D341Med (cell line): Measurements from ENCODE around the gene IFFO2.

Source experiments
- DNase-seq: peaks from one replicate; pipeline ENCODE4 v3.0.0; 2012; ENCODE audit warnings: low spot score

Gene IFFO2

GRCh38 chr1:18936814-18937481 lies 19.5 kb downstream of the IFFO2 start:
- no peak for DNase-seq

GRCh38 chr1:18936471-18936813 lies 20.0 kb downstream of the IFFO2 start:
- DNase-seq, result no peak

GRCh38 chr1:18934205-18935000 lies 22.1 kb downstream of the IFFO2 start:
- DNase-seq, result no peak

GRCh38 chr1:18932879-18933278 lies 23.6 kb downstream of the IFFO2 start:
- DNase-seq, result no peak

GRCh38 chr1:18932387-18932786 lies 24.1 kb downstream of the IFFO2 start:
- no peak for DNase-seq

GRCh38 chr1:18931730-18932129 lies 24.7 kb downstream of the IFFO2 start:
- DNase-seq, result no peak

GRCh38 chr1:18929686-18930085 lies 26.8 kb downstream of the IFFO2 start:
- DNase-seq, result no peak

GRCh38 chr1:18928985-18929384 lies 27.5 kb downstream of the IFFO2 start:
- no peak for DNase-seq

- no peak for DNase-seq
Measured at GRCh38 chr1:18928406-18928805, 28.1 kb downstream of the IFFO2 start.

GRCh38 chr1:18927654-18928272 lies 28.7 kb downstream of the IFFO2 start:
- no peak for DNase-seq

GRCh38 chr1:18927082-18927653 lies 29.3 kb downstream of the IFFO2 start:
- DNase-seq, result no peak

GRCh38 chr1:18926315-18927081 lies 30.0 kb downstream of the IFFO2 start:
- DNase-seq, result no peak

- DNase-seq, result no peak
Measured at GRCh38 chr1:18925279-18925678, 31.2 kb downstream of the IFFO2 start.

- no peak for DNase-seq
Measured at GRCh38 chr1:18924221-18924691, 32.2 kb downstream of the IFFO2 start.

GRCh38 chr1:18923756-18924211 lies 32.7 kb downstream of the IFFO2 start:
- DNase-seq, result no peak

GRCh38 chr1:18922848-18923755 lies 33.4 kb downstream of the IFFO2 start:
- DNase-seq, result no peak

GRCh38 chr1:18922319-18922726 lies 34.2 kb downstream of the IFFO2 start:
- no peak for DNase-seq

GRCh38 chr1:18921516-18922251 lies 34.8 kb downstream of the IFFO2 start:
- DNase-seq, result no peak

- DNase-seq, result no peak
Measured at GRCh38 chr1:18920931-18921330, 35.5 kb downstream of the IFFO2 start.

GRCh38 chr1:18919956-18920355 lies 36.5 kb downstream of the IFFO2 start:
- DNase-seq, result no peak
